HG02852 (cell line): Measurements from ENCODE around the gene POLE3.
"Not testable (repeated sequence)": the region's sequence is repeated elsewhere in the genome, so short reads cannot be mapped to it uniquely, and the experiment has no call there.

Source experiments
- ATAC-seq: cut with Tn5 transposase; IDR thresholded peaks from one replicate; pipeline ENCODE4 v1.9.1; 2021; ENCODE audit warnings: mild to moderate bottlenecking, moderate library complexity; ENCODE audit not compliant: unreplicated experiment

POLE3 gene

DNA sequence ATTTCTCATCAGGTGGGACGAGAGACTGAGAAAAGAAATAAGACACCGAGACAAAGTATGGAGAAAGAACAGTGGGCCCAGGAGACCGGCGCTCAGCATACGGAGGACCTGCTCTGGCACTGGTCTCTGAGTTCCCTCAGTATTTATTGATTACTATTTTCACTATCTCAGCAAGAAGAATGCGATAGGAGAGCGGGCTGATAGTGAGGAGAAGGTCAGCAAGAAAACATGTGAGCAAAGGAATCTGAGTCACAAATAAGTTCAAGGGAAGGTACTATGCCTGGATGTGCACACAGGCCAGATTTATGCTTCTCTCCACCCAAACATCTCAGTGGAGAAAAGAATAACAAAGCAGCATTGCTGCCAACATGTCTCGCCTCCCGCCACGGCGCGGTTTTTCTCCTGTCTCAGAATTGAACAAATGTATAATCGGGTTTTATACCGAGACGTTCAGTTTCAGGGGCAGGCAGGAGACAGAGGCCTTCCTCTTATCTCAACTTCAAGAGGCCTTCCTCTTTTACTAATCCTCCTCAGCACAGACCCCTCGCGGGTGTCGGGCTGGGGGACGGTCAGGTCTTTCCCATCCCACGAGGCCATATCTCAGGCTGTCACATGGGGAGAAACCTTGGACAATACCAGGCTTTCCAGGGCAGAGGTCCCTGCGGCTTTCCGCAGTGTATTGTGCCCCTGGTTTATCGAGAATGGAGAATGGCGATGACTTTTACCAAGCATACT lies 31.2 kb downstream of the POLE3 start:
- not testable (repeated sequence) for ATAC-seq

DNA sequence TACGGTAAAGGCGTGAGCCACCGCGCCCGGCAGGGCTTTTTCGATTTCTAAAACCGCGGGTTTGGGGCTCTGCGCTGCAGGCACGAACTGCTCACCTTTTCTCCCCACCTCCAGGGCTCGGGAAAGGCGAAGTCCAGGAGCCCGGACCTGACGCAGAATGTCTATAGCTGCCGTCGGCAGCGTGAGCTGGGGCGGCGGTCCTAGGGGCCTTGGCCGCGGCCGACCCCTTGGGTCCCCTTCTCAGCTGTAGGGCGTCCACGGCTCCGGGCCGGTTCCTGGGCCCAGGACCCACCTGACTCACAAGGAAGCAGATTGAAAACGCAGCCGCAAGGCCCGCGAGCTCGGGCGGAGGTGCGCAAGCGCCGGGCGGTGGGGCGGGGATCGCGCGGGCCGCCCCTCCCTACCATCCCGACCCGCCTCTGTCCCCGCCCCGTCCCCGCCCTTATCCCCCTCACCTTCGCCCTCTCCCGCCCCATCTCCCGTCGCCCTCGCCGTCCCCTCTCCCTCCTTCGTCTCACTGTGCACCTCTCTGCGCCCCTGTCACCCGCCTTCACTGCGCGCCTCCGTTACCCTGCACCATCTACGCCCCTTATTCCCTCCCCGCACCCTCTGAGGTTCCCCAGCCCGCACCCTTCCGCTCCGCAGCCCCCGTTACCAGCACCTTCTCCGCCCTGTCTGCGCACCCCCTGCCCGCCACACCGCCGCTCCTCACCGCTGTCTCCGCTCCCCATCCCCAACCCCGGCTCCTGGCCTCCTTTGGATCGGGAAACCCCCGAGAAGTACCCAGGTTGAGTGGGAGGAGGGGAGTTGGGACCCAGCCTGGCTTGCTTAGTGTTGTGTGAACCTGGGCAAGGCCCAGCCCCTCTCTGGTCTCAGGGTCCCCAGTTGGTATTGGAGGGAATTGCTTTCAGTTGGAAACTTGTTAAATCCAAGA lies 33.6 kb downstream of the POLE3 start, which contains the start of gene HDHD3:
HDHD3 (minus strand) TSS at position 353 of the 934 bp plus-strand sequence. CDS start 2,632 bp downstream, outside the sequence.
- peak; percentile 86 for ATAC-seq

DNA sequence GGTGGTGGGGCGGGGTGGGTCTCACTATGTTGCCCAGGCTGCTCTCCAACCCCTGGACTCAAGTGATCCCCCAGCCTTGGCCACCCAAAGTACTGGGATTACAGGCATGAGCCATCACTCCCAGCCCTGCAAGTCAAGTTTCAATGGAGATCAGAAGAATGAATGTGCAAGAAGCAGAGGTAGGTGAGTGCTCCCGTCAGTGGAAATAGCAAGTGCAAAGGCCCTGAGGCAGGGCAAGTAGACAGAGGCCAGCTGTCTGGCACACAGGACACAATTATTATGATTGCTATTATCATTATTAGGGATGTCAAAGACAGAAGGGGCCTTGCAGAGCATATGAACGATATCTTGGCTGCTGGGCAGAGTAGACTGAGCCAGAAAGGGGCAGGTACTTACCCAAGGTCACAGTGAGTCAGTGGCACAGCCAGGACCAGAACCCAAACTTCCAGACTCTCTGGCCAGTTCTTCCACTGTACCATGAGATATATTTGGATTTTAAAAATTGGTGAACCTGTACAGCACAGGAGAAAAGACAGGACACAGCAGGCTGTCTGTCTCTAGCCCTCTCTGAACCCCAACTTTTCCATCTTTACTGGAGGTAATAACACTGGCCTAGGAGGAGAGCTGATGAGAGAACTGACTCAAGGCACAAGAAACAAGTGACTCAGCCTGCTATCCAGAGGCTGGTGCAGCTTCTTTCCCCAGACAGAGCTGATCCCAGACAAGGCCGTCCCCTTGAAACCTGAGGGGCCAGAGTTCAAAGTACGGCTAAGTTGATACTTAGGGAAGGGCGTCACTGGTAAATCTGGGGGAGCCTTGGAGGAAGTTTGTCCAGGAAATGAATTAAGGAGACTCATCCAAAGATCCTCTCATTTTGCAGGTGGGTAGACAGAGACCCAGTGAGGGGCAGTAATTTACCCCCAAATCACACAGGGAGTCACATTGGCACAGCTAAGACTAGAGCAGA lies 35.1 kb downstream of the POLE3 start:
- no peak for ATAC-seq

DNA sequence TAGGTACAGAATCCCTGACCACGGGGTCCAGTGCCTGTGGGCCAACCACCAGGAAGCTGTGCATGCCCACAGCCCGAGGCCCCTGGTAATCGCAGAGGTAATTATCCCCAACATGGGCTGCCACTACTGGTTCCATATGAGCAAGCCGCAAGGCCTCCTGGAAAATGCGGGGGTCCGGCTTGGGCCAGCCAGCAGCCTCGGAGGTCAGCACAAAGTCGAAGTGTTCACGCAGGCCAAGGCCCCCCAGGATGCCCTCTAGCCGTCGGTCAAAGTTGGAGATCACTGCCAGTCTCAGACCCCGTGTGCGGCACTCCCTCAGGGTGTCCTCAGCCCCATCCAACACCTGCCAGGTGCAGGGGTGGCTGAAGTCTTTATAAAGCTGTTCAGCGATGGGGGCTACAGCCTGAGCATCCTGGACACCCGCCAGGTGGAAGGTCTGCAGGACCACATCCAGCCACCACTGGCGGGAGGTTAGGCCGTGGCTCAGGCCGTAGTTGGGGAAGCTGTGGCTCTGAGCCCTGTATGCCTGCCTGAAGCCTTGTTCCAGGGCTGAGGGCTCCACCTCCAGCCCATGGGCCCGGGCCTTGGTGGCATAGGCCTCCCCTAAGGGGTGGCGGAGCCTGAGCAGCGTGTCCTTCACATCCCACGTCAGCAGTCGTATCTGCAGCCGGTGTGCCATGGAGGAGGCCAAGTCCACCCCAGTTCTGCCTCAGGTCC lies 36.6 kb downstream of the POLE3 start:
- no peak for ATAC-seq

DNA sequence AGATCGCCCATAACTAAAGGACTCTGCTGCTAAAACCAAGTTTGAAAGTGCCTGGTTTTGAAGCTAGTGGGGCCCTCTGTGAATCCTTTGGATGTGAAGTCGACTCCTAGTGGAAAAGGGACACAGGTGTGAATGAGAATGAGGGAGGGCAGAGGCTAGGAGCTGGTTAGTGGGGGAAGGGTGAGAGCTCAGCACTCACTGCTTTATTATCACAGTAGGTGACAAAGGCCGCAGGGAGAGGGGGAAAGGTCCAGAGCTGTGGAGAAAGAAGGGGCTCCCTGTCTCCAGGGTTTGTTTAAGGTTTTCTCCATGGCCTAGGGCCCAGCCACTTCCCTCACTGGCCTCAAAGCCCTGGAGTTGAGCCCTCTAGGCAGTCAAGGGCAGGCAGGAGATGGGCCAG lies 37.2 kb downstream of the POLE3 start:
- ATAC-seq, result no peak

DNA sequence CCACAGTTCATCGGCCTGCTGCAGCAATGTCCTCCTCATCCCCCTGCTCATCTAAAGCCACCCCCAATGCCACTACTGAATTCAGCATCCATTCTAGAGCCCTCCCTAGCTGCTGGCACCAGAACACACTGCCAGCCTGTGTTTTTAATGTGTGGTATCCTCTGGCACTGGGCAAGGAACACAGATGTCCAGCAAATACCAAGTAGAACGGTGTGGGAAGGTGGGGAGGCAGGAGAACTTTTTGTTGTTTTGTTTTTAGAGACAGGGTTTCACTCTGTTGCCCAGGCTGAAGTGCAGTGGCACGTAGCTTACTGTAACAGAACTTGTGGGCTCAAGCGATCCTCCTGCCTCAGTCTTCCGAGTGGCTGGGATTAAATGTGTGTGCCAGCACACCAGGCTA lies 38.4 kb downstream of the POLE3 start:
- no peak for ATAC-seq

DNA sequence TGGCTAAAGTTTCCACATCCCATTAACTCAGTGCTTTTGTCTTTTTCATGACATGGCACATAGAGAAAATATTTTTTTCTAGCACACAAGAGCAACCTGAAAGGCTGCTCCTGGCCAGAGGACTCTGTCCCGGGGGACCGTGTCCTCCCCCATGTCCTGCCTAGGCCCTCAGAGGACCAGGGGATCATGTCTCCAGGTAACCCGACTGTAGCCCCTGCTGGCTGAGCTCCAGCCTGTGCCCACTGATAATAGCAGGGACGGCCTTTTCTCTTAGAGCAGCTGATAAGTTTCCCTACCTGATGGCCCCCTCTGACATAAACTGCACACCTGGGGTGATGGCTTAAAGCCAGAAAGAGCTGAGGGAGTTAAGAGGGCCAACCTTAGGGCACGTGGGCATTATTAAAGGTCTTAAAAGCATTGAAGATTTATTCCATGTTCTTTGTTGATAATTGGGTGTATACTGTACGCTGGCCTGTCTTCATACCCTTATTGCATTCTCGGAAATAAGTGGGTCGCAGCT lies 39.6 kb downstream of the POLE3 start:
- no peak for ATAC-seq

DNA sequence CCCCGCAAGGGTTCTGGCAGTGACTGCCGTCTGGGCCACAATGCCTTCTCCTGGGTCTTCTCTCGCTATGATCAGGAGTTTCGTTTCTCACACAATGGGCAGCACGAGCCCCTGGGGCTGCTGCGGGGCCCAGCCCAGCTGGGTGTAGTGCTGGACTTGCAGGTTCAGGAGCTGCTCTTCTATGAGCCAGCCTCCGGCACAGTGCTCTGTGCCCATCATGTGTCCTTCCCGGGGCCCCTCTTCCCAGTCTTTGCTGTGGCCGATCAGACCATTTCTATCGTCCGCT lies 40.7 kb downstream of the POLE3 start:
- ATAC-seq, result no peak

DNA sequence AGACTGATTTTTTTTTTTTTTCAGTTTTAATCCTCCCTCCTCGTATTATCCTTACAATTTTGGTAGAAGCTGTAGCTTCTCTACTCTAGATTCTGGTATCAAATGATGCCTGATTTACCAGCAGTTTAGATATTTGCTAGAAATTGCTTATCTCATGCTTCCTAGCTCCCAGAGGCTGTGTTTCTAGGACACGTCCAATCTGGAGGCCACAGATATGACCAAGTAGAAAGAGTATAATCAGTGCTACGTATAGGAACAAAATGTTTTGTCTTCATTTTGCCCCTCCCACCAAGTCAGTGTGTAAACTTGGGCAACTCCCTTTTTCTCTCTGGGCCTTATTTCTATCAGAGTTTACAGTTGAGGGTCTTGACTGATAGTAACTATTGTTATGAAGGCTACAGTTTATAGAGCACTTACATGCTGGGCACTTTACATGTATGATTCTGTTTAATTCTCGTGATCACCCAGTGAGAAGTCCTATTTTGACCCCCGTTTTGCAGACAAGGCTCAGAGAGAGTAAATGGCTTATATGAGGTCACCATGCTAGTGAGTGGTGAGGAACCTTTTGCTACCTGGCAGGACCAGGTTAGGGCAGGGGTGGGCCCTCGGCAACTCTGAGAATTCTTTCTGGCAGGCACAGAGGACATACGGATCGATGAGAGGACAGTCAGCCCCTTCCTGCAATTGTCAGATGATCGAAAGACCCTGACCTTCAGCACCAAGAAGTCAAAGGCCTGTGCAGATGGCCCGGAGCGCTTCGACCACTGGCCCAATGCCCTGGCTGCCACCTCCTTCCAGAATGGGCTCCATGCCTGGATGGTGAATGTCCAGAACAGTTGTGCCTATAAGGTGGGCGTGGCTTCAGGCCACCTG lies 41.3 kb downstream of the POLE3 start:
- no peak for ATAC-seq

DNA sequence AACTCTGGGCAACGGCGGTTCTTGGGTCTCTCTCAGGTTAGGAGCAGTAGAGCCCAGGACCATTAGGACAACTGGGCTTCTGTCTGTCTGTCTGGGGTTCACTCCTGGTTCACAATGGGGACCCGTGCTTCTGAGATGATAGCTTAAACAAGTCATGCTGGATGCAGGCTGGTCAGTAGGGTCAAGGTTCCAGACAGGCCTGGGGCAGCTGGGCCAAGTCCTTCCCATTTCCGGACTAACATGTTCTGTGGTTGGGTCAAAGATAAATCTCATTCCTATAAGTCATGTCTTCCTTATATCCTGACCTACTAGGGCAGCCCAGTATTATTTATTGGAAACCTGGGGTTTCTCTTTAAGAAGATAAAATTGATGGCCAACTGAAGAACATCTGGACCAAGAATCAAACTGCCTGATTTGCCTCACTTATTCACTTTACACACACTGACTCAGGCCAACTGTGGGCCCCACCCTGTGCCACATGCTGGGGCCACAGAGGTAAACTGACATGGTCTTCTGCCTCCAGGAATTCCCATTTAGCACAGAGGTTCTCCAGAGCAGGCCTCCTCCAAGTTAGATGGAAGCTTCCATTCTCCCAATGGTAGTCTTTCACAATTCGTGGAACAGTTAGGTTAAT lies 42.0 kb downstream of the POLE3 start:
- no peak for ATAC-seq

DNA sequence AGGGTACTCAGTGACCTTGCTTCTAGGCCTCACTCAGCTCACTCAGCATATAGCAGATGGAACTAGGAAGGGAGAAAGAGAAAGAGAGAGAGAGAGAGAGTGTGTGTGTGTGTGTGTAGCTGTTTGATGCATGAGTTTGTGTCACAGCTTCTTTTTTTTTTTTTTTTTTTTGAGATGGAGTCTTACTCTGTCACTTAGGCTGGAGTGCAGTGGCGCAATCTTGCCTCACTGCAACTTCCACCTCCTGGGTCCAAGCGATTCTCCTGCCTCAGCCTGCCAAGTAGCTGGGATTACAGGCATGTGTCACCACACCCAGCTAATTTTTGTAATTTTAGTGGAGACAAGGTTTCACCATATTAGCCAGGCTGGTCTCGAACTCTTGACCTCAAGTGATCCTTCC lies 44.8 kb downstream of the POLE3 start:
- not testable (repeated sequence) for ATAC-seq

DNA sequence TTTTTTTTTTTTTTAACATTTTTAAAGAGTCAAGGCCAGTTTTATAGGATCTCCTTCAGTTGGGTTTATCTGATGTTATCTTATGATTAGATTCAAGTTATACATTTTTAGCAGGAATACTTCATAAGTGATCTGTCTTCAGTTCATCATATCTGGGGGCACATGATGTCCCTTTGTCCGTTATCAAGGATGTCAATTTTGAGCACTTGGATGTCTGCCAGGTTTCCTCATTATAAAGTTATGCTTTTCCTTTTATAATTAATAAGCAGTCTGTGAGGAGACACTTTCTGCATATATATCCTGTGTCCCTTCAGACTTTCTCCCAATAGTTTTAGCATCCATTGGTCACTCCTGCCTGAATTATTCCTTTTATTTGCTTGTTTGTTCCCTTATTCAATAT lies 45.5 kb downstream of the POLE3 start:
- ATAC-seq, result no peak

DNA sequence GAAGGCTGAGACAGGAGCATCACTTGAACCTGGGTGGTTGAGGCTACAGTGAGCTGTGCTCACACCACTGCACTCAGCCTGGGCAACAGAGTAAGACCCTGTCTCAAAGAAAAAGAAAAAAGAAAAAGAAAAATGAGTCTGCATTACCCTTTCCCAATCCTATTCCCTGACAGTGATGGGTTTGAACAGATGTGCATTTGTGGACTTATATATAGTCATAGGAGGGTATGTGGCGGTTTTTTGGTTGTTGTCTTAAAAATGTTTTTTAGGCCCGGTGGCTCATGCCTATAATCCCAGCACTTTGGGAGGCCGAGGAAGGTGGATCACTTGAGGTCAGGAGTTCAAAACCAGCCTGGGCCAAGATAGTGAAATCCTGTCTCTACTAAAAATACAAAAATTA lies 47.1 kb downstream of the POLE3 start:
- no peak for ATAC-seq

DNA sequence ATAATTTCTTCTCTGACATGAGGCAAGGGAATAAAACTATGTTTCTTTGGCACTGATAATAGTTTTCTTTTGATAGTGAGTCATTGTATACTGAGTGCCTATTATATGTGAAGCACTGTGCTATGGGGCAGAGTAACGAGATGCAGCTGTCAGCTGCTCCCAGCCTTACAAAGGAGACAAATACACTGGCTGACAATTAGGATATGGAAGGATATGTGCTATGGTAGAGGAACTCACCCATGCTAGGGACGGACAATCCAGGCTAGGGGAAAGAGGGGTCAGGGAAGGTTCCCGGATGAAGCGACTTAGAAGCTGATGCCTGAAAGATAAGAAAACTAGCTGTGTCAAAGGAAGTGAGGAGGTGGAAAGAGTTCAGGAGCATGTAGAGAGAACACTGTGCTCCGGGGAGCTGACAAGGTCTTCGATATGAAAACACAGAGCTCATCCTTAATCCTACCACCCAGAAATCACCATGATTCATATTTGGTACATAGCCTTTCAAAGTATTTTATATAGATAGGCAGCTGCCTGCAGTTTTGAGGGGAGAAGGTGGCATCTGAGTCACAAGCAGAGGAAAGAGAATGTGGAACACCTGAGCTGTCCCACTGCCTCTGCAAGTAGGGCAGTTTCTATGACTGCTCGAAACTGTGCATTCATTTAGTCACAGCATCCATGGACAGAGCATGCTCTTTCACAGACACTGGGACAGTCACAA lies 49.0 kb downstream of the POLE3 start:
- no peak for ATAC-seq

DNA sequence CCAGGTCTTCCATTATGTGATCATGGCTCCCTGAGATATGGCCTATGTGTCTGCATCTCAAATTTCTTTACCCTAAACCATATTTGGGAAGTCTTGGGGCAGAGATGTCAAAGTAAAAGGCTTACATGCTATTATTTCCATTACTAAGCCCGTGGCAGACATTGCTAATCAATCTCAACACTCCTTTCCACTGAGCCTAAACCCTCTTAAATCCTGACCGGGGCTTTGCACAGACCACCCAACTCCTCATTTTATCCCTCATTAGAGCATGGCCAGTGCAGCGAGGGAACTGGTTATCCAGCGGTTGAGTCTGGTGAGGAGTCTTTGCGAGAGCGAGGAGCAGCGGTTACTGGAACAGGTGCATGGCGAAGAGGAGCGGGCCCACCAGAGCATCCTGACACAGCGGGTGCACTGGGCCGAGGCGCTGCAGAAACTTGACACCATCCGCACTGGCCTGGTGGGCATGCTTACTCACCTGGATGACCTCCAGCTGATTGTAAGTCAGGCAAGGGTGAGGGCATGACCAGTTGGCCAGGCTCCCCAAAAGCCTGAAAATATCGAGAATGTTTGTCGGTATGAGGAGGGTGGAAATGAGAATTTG lies 50.1 kb downstream of the POLE3 start:
- ATAC-seq, result no peak

DNA sequence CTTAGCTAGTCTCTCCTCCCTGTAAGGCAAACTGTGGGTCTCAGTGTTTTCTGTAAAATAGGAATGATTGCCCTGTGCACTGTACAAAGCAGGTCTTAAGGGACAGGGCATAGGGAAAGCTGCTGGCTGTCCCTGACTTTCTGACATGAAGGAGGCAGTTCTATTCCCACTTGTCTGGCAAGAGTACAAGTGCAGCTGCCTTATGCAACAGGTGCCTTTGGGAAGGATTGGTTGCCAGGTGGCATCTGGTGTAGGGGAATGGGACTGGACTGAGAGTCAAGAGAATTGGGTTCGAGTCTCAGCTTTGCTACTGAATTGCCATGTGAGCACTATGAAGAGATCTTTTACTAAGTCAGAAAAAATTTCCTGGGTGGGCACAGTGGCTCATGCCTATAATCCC lies 51.1 kb downstream of the POLE3 start:
- ATAC-seq, result no peak
